ENCODE results near the gene KRTAP10-12.

DNA sequence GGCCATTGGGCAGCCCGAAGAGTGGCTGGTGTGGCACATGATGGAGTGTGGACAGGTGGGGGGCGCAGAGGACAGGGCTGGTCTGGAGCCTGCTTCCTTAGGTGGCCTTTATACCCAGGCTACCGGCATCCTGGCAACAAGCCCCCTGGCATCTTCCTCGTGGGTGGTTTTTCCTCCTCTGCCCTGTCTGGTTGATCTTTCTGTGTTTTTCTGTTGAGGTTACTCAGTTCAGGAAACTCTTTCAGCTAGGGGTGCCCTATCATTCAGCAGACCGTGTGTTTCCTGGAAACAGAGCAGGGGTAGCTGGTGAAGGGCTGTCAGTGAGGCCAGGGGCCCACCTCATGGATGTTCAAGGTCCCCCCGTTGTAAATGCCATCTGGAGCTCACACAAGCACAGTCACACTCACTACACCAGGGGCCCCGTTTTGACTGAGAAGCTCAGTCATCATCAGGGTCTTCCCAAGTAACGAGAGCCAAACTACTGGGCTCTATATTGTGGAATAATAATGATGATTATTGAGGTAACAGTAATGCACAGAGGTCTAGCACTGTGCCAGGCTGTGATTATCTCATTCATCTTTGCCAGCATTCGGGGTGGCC, 42.3 kb upstream of the KRTAP10-12 start, which contains the start of gene KRTAP12-4:
- TF ChIP-seq EP300 (conservative IDR thresholded peaks at IDR 0.05; ENCODE audit: poor library complexity, severe bottlenecking): no peak
- TF ChIP-seq, protein P1, sequence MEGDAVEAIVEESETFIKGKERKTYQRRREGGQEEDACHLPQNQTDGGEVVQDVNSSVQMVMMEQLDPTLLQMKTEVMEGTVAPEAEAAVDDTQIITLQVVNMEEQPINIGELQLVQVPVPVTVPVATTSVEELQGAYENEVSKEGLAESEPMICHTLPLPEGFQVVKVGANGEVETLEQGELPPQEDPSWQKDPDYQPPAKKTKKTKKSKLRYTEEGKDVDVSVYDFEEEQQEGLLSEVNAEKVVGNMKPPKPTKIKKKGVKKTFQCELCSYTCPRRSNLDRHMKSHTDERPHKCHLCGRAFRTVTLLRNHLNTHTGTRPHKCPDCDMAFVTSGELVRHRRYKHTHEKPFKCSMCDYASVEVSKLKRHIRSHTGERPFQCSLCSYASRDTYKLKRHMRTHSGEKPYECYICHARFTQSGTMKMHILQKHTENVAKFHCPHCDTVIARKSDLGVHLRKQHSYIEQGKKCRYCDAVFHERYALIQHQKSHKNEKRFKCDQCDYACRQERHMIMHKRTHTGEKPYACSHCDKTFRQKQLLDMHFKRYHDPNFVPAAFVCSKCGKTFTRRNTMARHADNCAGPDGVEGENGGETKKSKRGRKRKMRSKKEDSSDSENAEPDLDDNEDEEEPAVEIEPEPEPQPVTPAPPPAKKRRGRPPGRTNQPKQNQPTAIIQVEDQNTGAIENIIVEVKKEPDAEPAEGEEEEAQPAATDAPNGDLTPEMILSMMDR (IDR thresholded peaks at IDR 0.05; ENCODE audit: poor library complexity, severe bottlenecking): no peak

Data from neural cell (in vitro differentiated cells).